Measurements from ENCODE around the gene ZNF846. TPM values are rescaled to one million over a fixed set of nuclear protein-coding genes. Genes with fewer than 3 reads are reported as not detected.

ZNF846 gene
- total and polyA plus RNA-seq, 9 of the 15 experiments (the other 6 are each of a cell fraction or from before 2014, with no cell fraction given) = 4.1 to 8.7 (median 7.8) TPM

GRCh38 chr19:9768175-9769112, at the start of gene ZNF846 (continued):
- TF ChIP-seq NR4A1 (CRISPR knock-in tag; IDR thresholded peaks at IDR 0.05) (no peak), NR4A1 (tag; IDR thresholded peaks at IDR 0.05) (peak; percentile 73; the same call in 1 of the 2 replicates), CBX5 (IDR thresholded peaks at IDR 0.05; ENCODE audit: borderline replicate concordance, low read depth) (0 out of 2 replicates have a peak, but pooled peaks have one; percentile 67), REST (IDR thresholded peaks at IDR 0.05; ENCODE audit: borderline replicate concordance) (peak; percentile 37), REST (CRISPR knock-in tag; IDR thresholded peaks at IDR 0.05; ENCODE audit: low read depth) (peak; percentile 59; the same call in 1 of the 2 replicates), SRSF1 (IDR thresholded peaks at IDR 0.05; ENCODE audit: low read depth, low read length) (0 out of 2 replicates have a peak, but pooled peaks have one; percentile 27), ZBTB12 (CRISPR knock-in tag; IDR thresholded peaks at IDR 0.05) (peak; percentile 54), FIP1L1 (IDR thresholded peaks at IDR 0.05; ENCODE audit: low read depth, low read length, poor library complexity, severe bottlenecking) (no peak), VEZF1 (CRISPR knock-in tag; IDR thresholded peaks at IDR 0.05) (peak; percentile 86), SREBF2 (CRISPR knock-in tag; IDR thresholded peaks at IDR 0.05) (no peak), MEIS2 (IDR thresholded peaks at IDR 0.05; ENCODE audit: partially characterized antibody) (peak; percentile 4), HDAC8 (tag; IDR thresholded peaks at IDR 0.05) (0 out of 2 replicates have a peak, but pooled peaks have one; percentile 52), ZBTB26 (CRISPR knock-in tag; IDR thresholded peaks at IDR 0.05) (no peak), DACH1 (IDR thresholded peaks at IDR 0.05; ENCODE audit: partially characterized antibody) (no peak), RBM25 (IDR thresholded peaks at IDR 0.05; ENCODE audit: low read depth, low read length, severe bottlenecking) (no peak)

All from K562 (cell line).